Neural progenitor cell (in vitro differentiated cells): Measurements from ENCODE around the gene TNXB. TPM values are rescaled to one million over a fixed set of nuclear protein-coding genes. Genes with fewer than 3 reads are reported as not detected.
"Not testable (repeated sequence)": the region's sequence is repeated elsewhere in the genome, so short reads cannot be mapped to it uniquely, and the experiment has no call there.

Experiments
- DNase-seq: peaks from one replicate; pipeline ENCODE4 v3.0.0-alpha.2; 2016; ENCODE audit warnings: low spot score
- H2AFZ ChIP-seq: fragments of 200-600 bp; sonication (generic); replicated peaks from 2 replicates; pipeline ENCODE4 v1.6.1; 2016; ENCODE audit warnings: antibody characterized with exemption
- H3F3A ChIP-seq: fragments of 200-600 bp; sonication (generic); 2 replicates; pipeline ENCODE4 v1.6.1; 2016; ENCODE audit warnings: antibody characterized with exemption, low read depth
- H3K27ac ChIP-seq: fragments of 200-600 bp; sonication (generic); 2 replicates; pipeline ENCODE4 v1.5.1; 2016; ENCODE audit warnings: mild to moderate bottlenecking
- H3K27me3 ChIP-seq: fragments of 200-600 bp; sonication (generic); 2 replicates; pipeline ENCODE4 v1.6.1; 2016; ENCODE audit warnings: mild to moderate bottlenecking, moderate library complexity
- H3K36me3 ChIP-seq: fragments of 200-600 bp; sonication (generic); 2 replicates; pipeline ENCODE4 v1.5.1; 2016
- H3K4me1 ChIP-seq: fragments of 200-600 bp; sonication (generic); 2 replicates; pipeline ENCODE4 v1.6.1; 2016; ENCODE audit warnings: mixed run types
- H3K4me2 ChIP-seq: fragments of 200-600 bp; sonication (generic); 2 replicates; pipeline ENCODE4 v1.6.1; 2016
- H3K4me3 ChIP-seq: fragments of 200-600 bp; sonication (generic); 2 replicates; pipeline ENCODE4 v1.5.1; 2016
- H3K79me2 ChIP-seq: fragments of 200-600 bp; sonication (generic); 2 replicates; pipeline ENCODE4 v1.6.1; 2016; ENCODE audit warnings: low read depth
- H3K9ac ChIP-seq: fragments of 200-600 bp; sonication (generic); 2 replicates; pipeline ENCODE4 v1.6.1; 2016
- H3K9me3 ChIP-seq: fragments of 200-600 bp; sonication (generic); 2 replicates; pipeline ENCODE4 v1.5.1; 2016; ENCODE audit warnings: low read depth
- H4K20me1 ChIP-seq: fragments of 200-600 bp; sonication (generic); 2 replicates; pipeline ENCODE4 v1.6.1; 2016; ENCODE audit warnings: low read depth
- H3K27ac Mint-ChIP-seq: 3 replicates; pipeline ENCODE4 v1.8.0; 2021; ENCODE audit warnings: mixed read lengths
- H3K27me3 Mint-ChIP-seq: 2 replicates; pipeline ENCODE4 v1.8.0; 2022; ENCODE audit warnings: low read depth, mild to moderate bottlenecking, inconsistent platforms, moderate library complexity, mixed read lengths; ENCODE audit not compliant: insufficient read depth
- H3K36me3 Mint-ChIP-seq: 3 replicates; pipeline ENCODE4 v1.8.0; 2021; ENCODE audit warnings: mixed read lengths
- H3K4me1 Mint-ChIP-seq: 3 replicates; pipeline ENCODE4 v1.8.0; 2021; ENCODE audit warnings: mixed read lengths
- H3K4me3 Mint-ChIP-seq: 3 replicates; pipeline ENCODE4 v1.8.0; 2021; ENCODE audit warnings: mild to moderate bottlenecking, moderate library complexity, mixed read lengths
- H3K9me3 Mint-ChIP-seq: 3 replicates; pipeline ENCODE4 v1.8.0; 2020; ENCODE audit warnings: mixed read lengths
- total RNA-seq: library from RNA; depleted of rRNA; stranded (reverse); fragments of >200 nt; gene quantifications from 2 replicates; pipeline ENCODE4 v1.2.3, GENCODE V29; 2015; ENCODE audit warnings: low replicate concordance

Gene TNXB
- total RNA-seq, 1 donor from 2014 or later: 0.71 TPM

GRCh38 chr6:32008616-32009015 is 100.5 kb downstream of the TNXB start:
- H3K27ac ChIP-seq, H3K27ac Mint-ChIP-seq, H3K4me3 ChIP-seq, H4K20me1 ChIP-seq, H3K9me3 ChIP-seq, H3K27me3 ChIP-seq, H3K79me2 ChIP-seq, H3K9me3 Mint-ChIP-seq, H3K4me3 Mint-ChIP-seq, H3K4me1 Mint-ChIP-seq, H3K27me3 Mint-ChIP-seq, H3K36me3 ChIP-seq, H3K9ac ChIP-seq, H3F3A ChIP-seq, H3K4me2 ChIP-seq, H2AFZ ChIP-seq, H3K36me3 Mint-ChIP-seq, H3K4me1 ChIP-seq: not testable (repeated sequence)
- DNase-seq: peak; percentile 2

GRCh38 chr6:32008037-32008436 is 101.1 kb downstream of the TNXB start:
- not testable (repeated sequence) for H2AFZ ChIP-seq, H3K27ac ChIP-seq, H3K36me3 Mint-ChIP-seq, H3K9me3 Mint-ChIP-seq, H3K4me1 Mint-ChIP-seq, H3K9ac ChIP-seq, H3K36me3 ChIP-seq, H4K20me1 ChIP-seq, H3K27me3 Mint-ChIP-seq, H3K4me2 ChIP-seq, H3K27ac Mint-ChIP-seq, H3K4me1 ChIP-seq, DNase-seq, H3K4me3 ChIP-seq, H3K79me2 ChIP-seq, H3K27me3 ChIP-seq, H3K4me3 Mint-ChIP-seq, H3K9me3 ChIP-seq, H3F3A ChIP-seq

GRCh38 chr6:32007086-32007485 is 102.1 kb downstream of the TNXB start:
- H3K4me1 Mint-ChIP-seq, H3K9me3 Mint-ChIP-seq, H3K4me2 ChIP-seq, H3K36me3 ChIP-seq, H3K9ac ChIP-seq, H3K4me3 Mint-ChIP-seq, H3K79me2 ChIP-seq, H3K4me3 ChIP-seq, H3K27ac Mint-ChIP-seq, H4K20me1 ChIP-seq, H2AFZ ChIP-seq, H3K4me1 ChIP-seq, H3K27me3 ChIP-seq, H3F3A ChIP-seq, H3K27ac ChIP-seq, H3K9me3 ChIP-seq, H3K36me3 Mint-ChIP-seq, H3K27me3 Mint-ChIP-seq: not testable (repeated sequence)
- peak; percentile 3 for DNase-seq

GRCh38 chr6:32005991-32006529 is 103.1 kb downstream of the TNXB start:
- not testable (repeated sequence) for H3K4me3 Mint-ChIP-seq, H3K4me2 ChIP-seq, H3K79me2 ChIP-seq, H3K4me1 Mint-ChIP-seq, H3K9ac ChIP-seq, H3K4me3 ChIP-seq, H2AFZ ChIP-seq, H3K4me1 ChIP-seq, H3K27me3 Mint-ChIP-seq, H4K20me1 ChIP-seq, H3K9me3 Mint-ChIP-seq, H3K36me3 ChIP-seq, H3K27ac Mint-ChIP-seq, H3K9me3 ChIP-seq, H3F3A ChIP-seq, H3K36me3 Mint-ChIP-seq, H3K27ac ChIP-seq, H3K27me3 ChIP-seq
- DNase-seq: peak; percentile 0

GRCh38 chr6:32005538-32005880 is 103.6 kb downstream of the TNXB start:
- not testable (repeated sequence) for H3K4me1 Mint-ChIP-seq, H3K36me3 ChIP-seq, H4K20me1 ChIP-seq, H3K27me3 Mint-ChIP-seq, H3K4me3 ChIP-seq, H3K27me3 ChIP-seq, H3K9ac ChIP-seq, H3K9me3 ChIP-seq, H3K36me3 Mint-ChIP-seq, H3K79me2 ChIP-seq, H3K9me3 Mint-ChIP-seq, H2AFZ ChIP-seq, H3F3A ChIP-seq, H3K4me1 ChIP-seq, H3K27ac Mint-ChIP-seq, H3K4me3 Mint-ChIP-seq, H3K4me2 ChIP-seq, H3K27ac ChIP-seq
- peak; percentile 1 for DNase-seq

GRCh38 chr6:32004864-32005537 is 104.1 kb downstream of the TNXB start:
- not testable (repeated sequence) for H3K36me3 ChIP-seq, H2AFZ ChIP-seq, H3K27ac ChIP-seq, H3K4me2 ChIP-seq, H3K4me3 ChIP-seq, H3K9me3 ChIP-seq, H3K27me3 Mint-ChIP-seq, H3K4me1 ChIP-seq, H3K4me1 Mint-ChIP-seq, H3K27me3 ChIP-seq, H3K36me3 Mint-ChIP-seq, H3K9ac ChIP-seq, H3K27ac Mint-ChIP-seq, H3K4me3 Mint-ChIP-seq, H3K79me2 ChIP-seq, H4K20me1 ChIP-seq, DNase-seq, H3K9me3 Mint-ChIP-seq, H3F3A ChIP-seq

GRCh38 chr6:32004393-32004792 is 104.7 kb downstream of the TNXB start:
- H3K36me3 ChIP-seq, H3K4me3 ChIP-seq, H3K9ac ChIP-seq, H3K4me1 Mint-ChIP-seq, H3K36me3 Mint-ChIP-seq, H3K27me3 Mint-ChIP-seq, H3K4me3 Mint-ChIP-seq, H3K27ac ChIP-seq, H3K27ac Mint-ChIP-seq, H2AFZ ChIP-seq, H3K79me2 ChIP-seq, H3K27me3 ChIP-seq, H3F3A ChIP-seq, H3K9me3 ChIP-seq, H3K4me2 ChIP-seq, H4K20me1 ChIP-seq, H3K4me1 ChIP-seq, DNase-seq, H3K9me3 Mint-ChIP-seq: not testable (repeated sequence)

GRCh38 chr6:32003301-32003700 is 105.8 kb downstream of the TNXB start:
- not testable (repeated sequence) for H3K9me3 Mint-ChIP-seq, H3F3A ChIP-seq, DNase-seq, H3K4me3 ChIP-seq, H3K79me2 ChIP-seq, H3K9me3 ChIP-seq, H3K9ac ChIP-seq, H4K20me1 ChIP-seq, H3K27ac ChIP-seq, H3K4me2 ChIP-seq, H3K27me3 Mint-ChIP-seq, H3K27ac Mint-ChIP-seq, H3K4me1 Mint-ChIP-seq, H3K27me3 ChIP-seq, H2AFZ ChIP-seq, H3K36me3 ChIP-seq, H3K4me3 Mint-ChIP-seq, H3K36me3 Mint-ChIP-seq, H3K4me1 ChIP-seq
